DMS79 (cell line): ENCODE results near the gene FAXC.
"Not testable (repeated sequence)": the region's sequence is repeated elsewhere in the genome, so short reads cannot be mapped to it uniquely, and the experiment has no call there.

Source experiments
- DNase-seq: peaks from one replicate; lab custom pipeline; 2025; lab: John Stamatoyannopoulos, UW

The FAXC gene

GRCh38 chr6:99341862-99342455 lies 7.5 kb downstream of the FAXC start:
- DNase-seq: no peak

GRCh38 chr6:99338188-99338587 lies 11.3 kb downstream of the FAXC start:
- no peak for DNase-seq

- DNase-seq: not testable (repeated sequence)
Observed at GRCh38 chr6:99335298-99335697, 14.2 kb downstream of the FAXC start.

- no peak for DNase-seq
Observed at GRCh38 chr6:99334526-99335127, 14.8 kb downstream of the FAXC start.

- DNase-seq: no peak
Observed at GRCh38 chr6:99333068-99333467, 16.4 kb downstream of the FAXC start.

- no peak for DNase-seq
Observed at GRCh38 chr6:99331531-99331930, 17.9 kb downstream of the FAXC start.

GRCh38 chr6:99330159-99330558 lies 19.3 kb downstream of the FAXC start:
- no peak for DNase-seq

- no peak for DNase-seq
Observed at GRCh38 chr6:99324996-99325395, 24.5 kb downstream of the FAXC start.

- DNase-seq: no peak
Observed at GRCh38 chr6:99318566-99318965, 30.9 kb downstream of the FAXC start.

- no peak for DNase-seq
Observed at GRCh38 chr6:99312354-99312753, 37.1 kb downstream of the FAXC start.

- DNase-seq: no peak
Observed at GRCh38 chr6:99310553-99310952, 38.9 kb downstream of the FAXC start.

- DNase-seq: no peak
Observed at GRCh38 chr6:99309557-99309956, 39.9 kb downstream of the FAXC start.

GRCh38 chr6:99308788-99309187 lies 40.7 kb downstream of the FAXC start:
- no peak for DNase-seq

GRCh38 chr6:99307295-99307907 lies 42.1 kb downstream of the FAXC start:
- DNase-seq: no peak

- no peak for DNase-seq
Observed at GRCh38 chr6:99306341-99306740, 43.1 kb downstream of the FAXC start.

GRCh38 chr6:99305021-99305554 lies 44.4 kb downstream of the FAXC start:
- DNase-seq: no peak

GRCh38 chr6:99297415-99297814 lies 52.1 kb downstream of the FAXC start:
- DNase-seq: no peak

- DNase-seq: no peak
Observed at GRCh38 chr6:99297006-99297405, 52.5 kb downstream of the FAXC start.

GRCh38 chr6:99296261-99296660 lies 53.2 kb downstream of the FAXC start:
- DNase-seq: no peak

GRCh38 chr6:99295276-99295675 lies 54.2 kb downstream of the FAXC start:
- no peak for DNase-seq

- no peak for DNase-seq
Observed at GRCh38 chr6:99294786-99295185, 54.7 kb downstream of the FAXC start.

- no peak for DNase-seq
Observed at GRCh38 chr6:99289701-99290100, 59.8 kb downstream of the FAXC start.

- DNase-seq: no peak
Observed at GRCh38 chr6:99288668-99289067, 60.8 kb downstream of the FAXC start.

- no peak for DNase-seq
Observed at GRCh38 chr6:99287523-99287922, 62.0 kb downstream of the FAXC start.
